Endothelial cell (in vitro differentiated cells): ENCODE data around the gene RANBP10. TPM values are rescaled to one million over a fixed set of nuclear protein-coding genes. Genes with fewer than 3 reads are reported as not detected.
"Not testable (repeated sequence)": the region's sequence is repeated elsewhere in the genome, so short reads cannot be mapped to it uniquely, and the experiment has no call there.

Experiments used
- DNase-seq: peaks from one replicate; pipeline ENCODE4 v3.0.0; 2021; ENCODE audit warnings: low spot score
- H3K27ac Mint-ChIP-seq: one replicate; pipeline ENCODE4 v1.8.0; 2021; ENCODE audit warnings: mixed read lengths, inconsistent platforms; ENCODE audit not compliant: unreplicated experiment
- H3K27me3 Mint-ChIP-seq: one replicate; pipeline ENCODE4 v1.8.0; 2021; ENCODE audit warnings: mild to moderate bottlenecking, moderate library complexity, mixed read lengths, inconsistent platforms; ENCODE audit not compliant: unreplicated experiment
- H3K36me3 Mint-ChIP-seq: one replicate; pipeline ENCODE4 v1.8.0; 2021; ENCODE audit warnings: mild to moderate bottlenecking, low read depth, mixed read lengths, inconsistent platforms; ENCODE audit not compliant: unreplicated experiment
- H3K4me1 Mint-ChIP-seq: one replicate; pipeline ENCODE4 v1.8.0; 2021; ENCODE audit warnings: mild to moderate bottlenecking, mixed read lengths, inconsistent platforms; ENCODE audit not compliant: unreplicated experiment
- H3K4me3 Mint-ChIP-seq: one replicate; pipeline ENCODE4 v1.8.0; 2021; ENCODE audit warnings: mild to moderate bottlenecking, mixed read lengths, inconsistent platforms; ENCODE audit not compliant: unreplicated experiment
- H3K9me3 Mint-ChIP-seq: one replicate; pipeline ENCODE4 v1.8.0; 2021; ENCODE audit warnings: mixed read lengths, inconsistent platforms; ENCODE audit not compliant: unreplicated experiment
- total RNA-seq: library from RNA; stranded (reverse); fragmentation: NEBNext Ultra II Directional; extraction: Animal tissue kit (Norgen Biotek cat#: 25700); gene quantifications from one replicate; pipeline ENCODE4 v1.2.1, GENCODE V29; 2021; ENCODE audit not compliant: unreplicated experiment
- TF ChIP-seq, protein P1 (sequence below): fragments of 200-600 bp; sonication (generic); IDR thresholded peaks from one replicate; pipeline ENCODE4 v1.5.0; 2021; ENCODE audit warnings: antibody characterized with exemption; ENCODE audit not compliant: unreplicated experiment

The RANBP10 gene
- total RNA-seq, 1 donor from 2014 or later = 19.5 TPM

DNA sequence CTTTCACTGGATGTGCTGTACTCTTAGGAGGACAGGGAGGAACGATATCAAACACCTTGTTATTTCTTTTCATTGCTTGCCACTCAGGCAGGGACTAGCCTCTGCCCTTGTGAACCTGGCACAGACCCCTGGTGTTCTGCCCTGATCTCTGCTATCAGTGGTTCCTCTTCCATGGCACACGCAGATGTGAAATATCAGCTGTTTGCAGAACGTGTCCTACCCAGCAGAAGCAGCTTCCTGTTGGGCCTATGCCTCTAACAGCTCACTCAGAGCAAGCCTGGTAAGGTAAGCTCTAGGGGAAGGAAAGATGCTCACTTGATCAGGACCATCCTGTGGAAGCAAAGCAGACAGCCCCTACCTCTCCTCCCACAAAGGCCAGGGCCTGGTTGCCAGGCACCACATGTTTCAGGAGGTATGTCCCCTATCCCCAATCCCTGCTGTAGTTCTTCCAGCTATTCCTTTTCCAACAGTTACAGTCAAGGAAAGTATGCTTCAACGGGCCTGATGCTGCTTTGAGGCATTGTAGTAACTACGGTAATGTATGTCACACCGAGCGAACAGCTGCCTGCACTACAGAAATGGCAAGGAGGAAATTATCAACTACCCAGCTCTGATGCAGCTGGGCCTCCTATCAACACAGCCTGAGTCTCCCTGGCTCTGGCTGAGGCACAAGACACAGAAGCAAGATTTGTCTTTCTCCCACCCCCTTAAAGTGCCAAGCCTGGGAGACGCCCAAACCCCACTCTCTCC is 46.0 kb downstream of the RANBP10 start:
- Mint-ChIP-seq H3K27ac (peak overlapping the region; percentile 54), H3K27me3 (peaks cover 12% of the 10 kb centered on the region), H3K36me3 (peaks cover 13% of the 10 kb centered on the region), H3K4me3 (no peak overlapping the region), H3K9me3 (no peaks in the 10 kb centered on the region), H3K4me1 (no peaks in the 10 kb centered on the region)
- DNase-seq = no peak
- TF ChIP-seq, protein P1, sequence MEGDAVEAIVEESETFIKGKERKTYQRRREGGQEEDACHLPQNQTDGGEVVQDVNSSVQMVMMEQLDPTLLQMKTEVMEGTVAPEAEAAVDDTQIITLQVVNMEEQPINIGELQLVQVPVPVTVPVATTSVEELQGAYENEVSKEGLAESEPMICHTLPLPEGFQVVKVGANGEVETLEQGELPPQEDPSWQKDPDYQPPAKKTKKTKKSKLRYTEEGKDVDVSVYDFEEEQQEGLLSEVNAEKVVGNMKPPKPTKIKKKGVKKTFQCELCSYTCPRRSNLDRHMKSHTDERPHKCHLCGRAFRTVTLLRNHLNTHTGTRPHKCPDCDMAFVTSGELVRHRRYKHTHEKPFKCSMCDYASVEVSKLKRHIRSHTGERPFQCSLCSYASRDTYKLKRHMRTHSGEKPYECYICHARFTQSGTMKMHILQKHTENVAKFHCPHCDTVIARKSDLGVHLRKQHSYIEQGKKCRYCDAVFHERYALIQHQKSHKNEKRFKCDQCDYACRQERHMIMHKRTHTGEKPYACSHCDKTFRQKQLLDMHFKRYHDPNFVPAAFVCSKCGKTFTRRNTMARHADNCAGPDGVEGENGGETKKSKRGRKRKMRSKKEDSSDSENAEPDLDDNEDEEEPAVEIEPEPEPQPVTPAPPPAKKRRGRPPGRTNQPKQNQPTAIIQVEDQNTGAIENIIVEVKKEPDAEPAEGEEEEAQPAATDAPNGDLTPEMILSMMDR = no peak

DNA sequence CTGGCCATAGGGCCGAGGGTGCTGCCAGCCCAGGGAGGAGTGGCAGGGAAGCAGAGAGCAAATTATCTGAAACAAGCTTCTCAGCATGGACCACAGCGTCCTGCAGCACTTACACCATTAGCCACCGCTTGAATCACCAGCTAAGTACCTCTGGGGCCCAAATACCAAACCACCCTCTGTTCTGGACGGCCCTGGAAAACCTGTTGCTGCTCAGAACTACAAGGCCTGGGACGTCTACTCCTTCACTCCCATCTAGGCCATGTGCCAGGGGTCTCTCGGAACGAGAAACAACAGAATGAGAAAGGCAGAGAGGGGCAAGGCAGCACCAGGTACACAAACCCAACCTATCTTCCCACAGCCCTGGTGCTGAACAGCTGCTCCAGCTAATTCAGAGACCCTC is 47.4 kb downstream of the RANBP10 start:
- no peak for DNase-seq
- Mint-ChIP-seq H3K4me3 (no peak overlapping the region), H3K27me3 (peaks cover 14% of the 10 kb centered on the region), H3K36me3 (peaks cover 13% of the 10 kb centered on the region), H3K9me3 (no peaks in the 10 kb centered on the region), H3K27ac (no peak overlapping the region), H3K4me1 (no peaks in the 10 kb centered on the region)
- TF ChIP-seq, protein P1 = no peak

DNA sequence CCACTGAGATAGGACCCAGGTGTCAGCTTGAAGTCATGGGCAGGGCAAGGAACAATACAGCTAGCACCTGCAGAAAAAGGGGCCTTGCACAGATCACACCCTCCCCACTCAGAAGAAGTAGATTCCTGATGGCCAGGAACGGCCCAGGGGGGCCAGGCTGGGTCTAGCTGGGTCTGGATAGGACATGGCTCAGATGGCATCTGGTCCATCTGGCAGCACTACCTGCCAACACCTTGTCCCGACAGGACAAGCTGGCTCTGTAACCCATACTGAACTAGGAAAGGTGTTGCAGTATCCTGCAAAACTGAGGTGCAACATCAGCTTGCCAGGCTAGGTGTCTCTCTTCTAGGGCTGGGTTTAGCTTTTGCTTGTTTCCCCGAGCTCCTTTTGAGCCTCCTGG is 48.4 kb downstream of the RANBP10 start:
- no peaks in the 10 kb centered on the region for H3K9me3 Mint-ChIP-seq
- H3K4me1 Mint-ChIP-seq = no peaks in the 10 kb centered on the region
- no peak overlapping the region for H3K27ac Mint-ChIP-seq
- peaks cover 18% of the 10 kb centered on the region for H3K27me3 Mint-ChIP-seq
- H3K4me3 Mint-ChIP-seq = no peak overlapping the region
- peaks cover 16% of the 10 kb centered on the region for H3K36me3 Mint-ChIP-seq
- TF ChIP-seq, protein P1 = no peak
- DNase-seq = no peak

DNA sequence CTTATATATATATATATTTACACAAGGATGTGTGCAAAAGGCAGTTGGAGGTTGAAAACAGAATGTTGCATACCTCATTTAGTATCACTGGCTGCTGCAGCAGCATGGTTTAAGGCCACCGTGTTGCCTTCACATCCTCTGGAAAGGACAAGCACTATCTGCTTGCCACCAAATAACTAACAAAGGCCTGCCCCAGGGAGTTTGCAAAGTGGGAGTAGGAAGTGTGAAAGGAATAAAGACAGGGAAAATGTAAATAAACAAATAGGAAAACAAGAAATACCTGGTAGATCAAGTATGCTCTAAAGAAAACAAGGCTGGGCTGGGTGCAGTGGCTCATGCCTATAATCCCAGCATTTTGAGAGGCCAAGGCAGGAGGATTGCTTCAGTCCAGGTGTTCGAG is 53.7 kb downstream of the RANBP10 start:
- H3K4me3 Mint-ChIP-seq = no peak overlapping the region

DNA sequence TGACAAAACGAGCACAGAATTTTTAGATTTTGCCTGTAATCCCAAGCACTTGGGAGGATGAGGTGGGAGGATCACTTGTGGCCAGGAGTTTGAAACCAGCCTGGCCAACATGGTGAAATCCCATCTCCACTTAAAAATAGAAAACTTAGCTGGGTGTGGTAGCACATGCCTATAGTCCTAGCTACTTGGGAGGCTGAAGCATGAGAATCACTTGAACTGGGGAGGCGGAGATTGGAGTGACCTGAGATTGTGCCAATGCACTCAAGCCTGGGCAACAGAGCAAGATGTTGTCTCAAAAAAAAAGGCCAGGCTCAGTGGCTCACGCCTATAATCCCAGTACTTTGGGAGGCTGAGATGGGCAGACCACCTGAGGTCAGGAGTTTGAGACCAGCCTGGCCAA is 55.0 kb downstream of the RANBP10 start:
- not testable (repeated sequence) for H3K4me1 Mint-ChIP-seq

More for the DNA sequence above, 53.7 kb downstream of the RANBP10 start:
- H3K27ac Mint-ChIP-seq = peak overlapping the region; percentile 28
- peaks cover 3% of the 10 kb centered on the region for H3K36me3 Mint-ChIP-seq
- TF ChIP-seq, protein P1 = no peak
- H3K27me3 Mint-ChIP-seq = peaks cover 10% of the 10 kb centered on the region
- no peak for DNase-seq
- H3K4me1 Mint-ChIP-seq = peaks cover 4% of the 10 kb centered on the region
- no peaks in the 10 kb centered on the region for H3K9me3 Mint-ChIP-seq

More for the DNA sequence above, 55.0 kb downstream of the RANBP10 start:
- H3K36me3 Mint-ChIP-seq, DNase-seq, H3K27ac Mint-ChIP-seq, H3K4me3 Mint-ChIP-seq, H3K9me3 Mint-ChIP-seq: not testable (repeated sequence)
- peaks cover 10% of the 10 kb centered on the region for H3K27me3 Mint-ChIP-seq
